ENCODE data around the gene AP5M1.

DNA sequence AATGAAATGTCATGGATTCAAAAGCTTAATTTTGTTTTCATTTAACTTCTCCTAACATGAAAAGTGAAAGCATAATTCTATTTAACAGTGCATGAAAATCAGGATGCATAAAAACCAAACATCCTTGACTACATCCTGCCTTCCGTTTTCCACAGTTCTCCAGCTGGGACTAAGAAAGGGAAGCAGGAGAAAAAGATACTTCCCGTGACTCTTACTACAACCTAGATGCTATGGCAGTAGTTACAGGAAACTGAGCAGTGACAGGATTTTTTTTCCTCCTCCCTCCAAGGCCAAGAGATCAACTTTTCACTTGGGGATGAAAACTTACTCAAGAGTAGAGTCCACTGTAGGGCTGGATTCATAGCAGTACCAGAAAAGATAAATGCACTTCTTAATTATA is 2.7 kb upstream of the AP5M1 start:
- TF ChIP-seq EZH2 (IDR thresholded peaks at IDR 0.05; ENCODE audit: insufficient read depth, poor library complexity, severe bottlenecking) (no peak), EZH2phosphoT487 (IDR thresholded peaks at IDR 0.05; ENCODE audit: insufficient read depth, low read depth) (no peak)

Measured in GM23248 (cell line).